HepG2 (cell line): ENCODE results near the gene TIMP3. TPM values are rescaled to one million over a fixed set of nuclear protein-coding genes. Genes with fewer than 3 reads are reported as not detected.

Source experiments
- ATAC-seq: fragments of 200-7000 bp; cut with Tn5 transposase; 3 replicates; pipeline ENCODE4 v1.9.1; 2020; ENCODE audit warnings: mild to moderate bottlenecking, moderate library complexity
- BruUV-seq: library from RNA; stranded (reverse); fragments of 400-500 nt; replicated peaks from 2 replicates; lab custom pipeline; 2021; lab: Mats Ljungman, UMichigan
- CTCF ChIA-PET: fragments of 300-600 bp; formaldehyde crosslinking; extraction: SDS; loops from one replicate; lab custom pipeline; 2021; ENCODE audit warnings: low total read pairs, inconsistent platforms, low intra/inter-chr PET ratio; lab: Yijun Ruan, JAX
- POLR2A ChIA-PET: fragments of 350-600 bp; sonication (Branson Sonifier 250); formaldehyde crosslinking; loops from one replicate; lab custom pipeline; 2020; ENCODE audit warnings: antibody characterized with exemption, inconsistent platforms; lab: Yijun Ruan, JAX
- DNase-seq: peaks from one replicate; pipeline ENCODE4 v3.0.0-alpha.2; 2015; ENCODE audit warnings: low spot score
- FAIRE-seq: peaks from 3 replicates; lab custom pipeline; 2011; peaks lifted over from hg19 to GRCh38; lab: Jason Lieb, UNC
- H2AFZ ChIP-seq: one replicate; pipeline ENCODE4 v1.6.1; 2011; ENCODE audit warnings: low read length, inconsistent platforms
- H3K27ac ChIP-seq: fragments of 300-600 bp; 3 replicates; pipeline ENCODE4 v1.8.0; 2011; ENCODE audit warnings: mixed run types, mild to moderate bottlenecking, mixed read lengths, low read length, inconsistent platforms; ENCODE audit not compliant: insufficient read depth; ENCODE audit errors: extremely low read length
- H3K27me3 ChIP-seq, 2 experiments: fragments of 200-600 bp in 1 of 2; 2 replicates in 1 of 2; 3 replicates in 1 of 2; pipeline versions ENCODE4 v1.6.0 to v1.8.0; 2011; ENCODE audit warnings: low read length in 2 of 2, mild to moderate bottlenecking in 2 of 2, moderate library complexity in 2 of 2, inconsistent platforms in 1 of 2; ENCODE audit not compliant: insufficient read depth in 2 of 2, control insufficient read depth in 1 of 2
- H3K36me3 ChIP-seq, 2 experiments: fragments of 200-600 bp in 1 of 2; replicated peaks in 1 of 2; 2 replicates in 1 of 2; 3 replicates in 1 of 2; pipeline versions ENCODE4 v1.5.1 to v1.8.0; 2011; ENCODE audit warnings: low read length in 2 of 2, inconsistent platforms in 1 of 2; ENCODE audit not compliant: insufficient read depth in 2 of 2, control insufficient read depth in 1 of 2
- H3K4me1 ChIP-seq: 2 replicates; pipeline ENCODE4 v1.5.1; 2012; ENCODE audit warnings: low read length, inconsistent platforms; ENCODE audit not compliant: insufficient read depth
- H3K4me2 ChIP-seq: 2 replicates; pipeline ENCODE4 v1.6.0; 2011; ENCODE audit warnings: low read depth, low read length, inconsistent platforms
- H3K4me3 ChIP-seq, 3 experiments: fragments of 200-600 bp in 1 of 3; sonication (generic), shearing (Covaris generic) in 1 of 3; replicated peaks in 1 of 3; 2 replicates each; pipeline ENCODE4 v1.5.1; 2011 to 2016; ENCODE audit warnings: low read length in 3 of 3, inconsistent platforms in 2 of 3, low read depth in 2 of 3, mild to moderate bottlenecking in 2 of 3, control low read depth in 1 of 3, mixed read lengths in 1 of 3; ENCODE audit not compliant: insufficient read depth in 1 of 3
- H3K79me2 ChIP-seq: one replicate; pipeline ENCODE4 v1.6.1; 2011; ENCODE audit warnings: low read length, inconsistent platforms; ENCODE audit not compliant: insufficient read depth
- H3K9ac ChIP-seq: 2 replicates; pipeline ENCODE4 v1.6.0; 2011; ENCODE audit warnings: mild to moderate bottlenecking, low read depth, low read length, inconsistent platforms; ENCODE audit not compliant: insufficient read depth
- H3K9me3 ChIP-seq: 2 replicates; pipeline ENCODE4 v1.5.1; 2012; ENCODE audit warnings: mild to moderate bottlenecking, low read length
- H4K20me1 ChIP-seq: 2 replicates; pipeline ENCODE4 v1.6.0; 2011; ENCODE audit warnings: inconsistent platforms, mild to moderate bottlenecking, low read length, moderate library complexity; ENCODE audit not compliant: insufficient read depth
- AGO1 ChIP-seq: fragments of 200-400 bp; formaldehyde crosslinking; IDR thresholded peaks from 2 replicates; pipeline ENCODE4 v1.6.1; 2017; ENCODE audit warnings: mild to moderate bottlenecking, low read depth, low read length, moderate library complexity; ENCODE audit not compliant: poor library complexity, severe bottlenecking
- AGO2 ChIP-seq: fragments of 200-400 bp; formaldehyde crosslinking; optimal IDR thresholded peaks from 2 replicates; pipeline ENCODE3; 2017; ENCODE audit warnings: mild to moderate bottlenecking, low read depth, low read length, moderate library complexity
- JUN ChIP-seq: sonication (generic); formaldehyde crosslinking; IDR thresholded peaks from 2 replicates; pipeline ENCODE4 v1.4.0; 2020; ENCODE audit warnings: mild to moderate bottlenecking, missing genetic modification reagents
- NR3C1 ChIP-seq: sonication (generic); formaldehyde crosslinking; IDR thresholded peaks from 2 replicates; pipeline ENCODE4 v1.4.0; 2020; ENCODE audit warnings: missing genetic modification reagents
- POLR2A ChIP-seq, 2 experiments: IDR thresholded peaks; 2 replicates each; pipeline ENCODE4 v1.6.1; 2011; ENCODE audit warnings: low read depth in 2 of 2, low read length in 2 of 2, mild to moderate bottlenecking in 1 of 2, moderate library complexity in 1 of 2; ENCODE audit not compliant: insufficient read depth in 1 of 2
- POLR2AphosphoS5 ChIP-seq: IDR thresholded peaks from 2 replicates; pipeline ENCODE4 v1.6.1; 2012; ENCODE audit warnings: low read depth, low read length
- ZNF792 ChIP-seq: IDR thresholded peaks from 2 replicates; pipeline ENCODE4 v1.6.1; 2016
- ZNF83 ChIP-seq: sonication (generic); formaldehyde crosslinking; IDR thresholded peaks from 2 replicates; pipeline ENCODE4 v1.4.0; 2020; ENCODE audit warnings: missing genetic modification reagents, mild to moderate bottlenecking, borderline replicate concordance
- ZSCAN12 ChIP-seq: sonication (generic); formaldehyde crosslinking; IDR thresholded peaks from 2 replicates; pipeline ENCODE4 v1.9.0; 2021; ENCODE audit warnings: mild to moderate bottlenecking, missing genetic modification reagents
- WGBS: methylation state at CpG from one replicate; pipeline ENCODE4 v1.1.6; 2017; ENCODE audit warnings: low lambda C conversion rate; 5-methylcytosine and 5-hydroxymethylcytosine counted together
- in situ Hi-C: cut with HindIII; loops from 2 replicates; pipeline ENCODE4 v1.10.0; 2017; ENCODE audit warnings: low pct_unique_long_range_greater_than_20kb; ENCODE audit not compliant: extremely low pct_ligation_motif_present
- intact Hi-C: fragments of 100-400 bp; cut with micrococcal nuclease; formaldehyde crosslinking; loops from one replicate; pipeline ENCODE4 v1.10.0; 2022; ENCODE audit not compliant: unreplicated experiment
- polyA plus RNA-seq, 8 experiments: library from polyadenylated mRNA; depleted of rRNA in 3 of 8; stranded (reverse) in 7 of 8; unstranded in 1 of 8; fragments of >200 nt; fragmentation: Illumina TruSeq in 4 of 8; extraction: Trizol in 4 of 8; gene quantifications; 2 replicates each; pipeline versions ENCODE4 v1.2.1 to v1.2.3, GENCODE V29; 2011 to 2016; ENCODE audit warnings: low read depth in 4 of 8, missing spikeins in 1 of 8, mixed read lengths in 1 of 8; ENCODE audit not compliant: insufficient read depth in 1 of 8
- total RNA-seq, 5 experiments: library from RNA; depleted of rRNA; stranded (reverse); fragments of >200 nt; fragmentation: Illumina TruSeq; extraction: Trizol; gene quantifications; 2 replicates each; pipeline ENCODE4 v1.2.3, GENCODE V29; 2016; ENCODE audit warnings: low read depth in 1 of 5
- TF ChIP-seq, protein P1 (sequence below): sonication (generic); formaldehyde crosslinking; IDR thresholded peaks from 2 replicates; pipeline ENCODE4 v1.8.0; 2022; ENCODE audit warnings: missing genetic modification reagents, low read depth, mild to moderate bottlenecking, borderline replicate concordance
- TF ChIP-seq, protein P2 (sequence below): sonication (generic); formaldehyde crosslinking; IDR thresholded peaks from 2 replicates; pipeline ENCODE4 v1.4.0; 2020; ENCODE audit warnings: missing genetic modification reagents
- TF ChIP-seq, protein P3 (sequence below): sonication (generic); formaldehyde crosslinking; IDR thresholded peaks from 2 replicates; pipeline ENCODE4 v1.4.0; 2020; ENCODE audit warnings: missing genetic modification reagents
- TF ChIP-seq, protein P4 (sequence below): IDR thresholded peaks from 2 replicates; pipeline ENCODE4 v1.6.1; 2016; ENCODE audit warnings: mild to moderate bottlenecking, missing biosample characterization, missing genetic modification reagents
- TF ChIP-seq, protein P5 (sequence below): sonication (generic); formaldehyde crosslinking; IDR thresholded peaks from 2 replicates; pipeline ENCODE4 v1.8.1; 2023; ENCODE audit warnings: missing genetic modification reagents, inconsistent platforms, borderline replicate concordance

Gene TIMP3
- total and polyA plus RNA-seq, 2 of the 13 experiments (the other 11 are each of a cell fraction or from before 2014, with no cell fraction given): 57.3 to 86.6 TPM

DNA sequence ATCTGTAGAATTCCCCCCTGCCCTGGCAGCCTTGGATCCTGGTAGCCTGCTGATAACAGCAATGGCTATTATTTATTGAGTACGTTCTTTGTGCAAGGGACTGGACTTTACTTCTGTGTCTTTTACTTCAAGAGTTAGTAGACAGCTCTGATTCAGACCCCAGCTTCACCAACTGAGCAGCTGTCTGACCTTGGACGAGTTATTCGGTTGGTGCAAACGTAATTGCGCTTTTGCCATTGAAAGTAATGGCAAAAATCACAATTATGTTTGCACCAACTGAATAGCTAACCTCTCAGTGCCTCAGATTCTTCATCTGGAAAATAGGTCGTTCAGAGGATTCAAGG lies 108.9 kb downstream of the TIMP3 start:
- DNase-seq (no peak), FAIRE-seq (no peak), ATAC-seq (no peak)
- H3K9ac ChIP-seq: no peak overlapping the region
- H3K4me1 ChIP-seq: no peaks in the 10 kb centered on the region
- no peak overlapping the region for H2AFZ ChIP-seq
- POLR2A ChIA-PET: no interaction called here
- intact Hi-C loops (no loop called here), in situ Hi-C loops (no loop called here)
- no peak overlapping the region for H3K27ac ChIP-seq
- no TSS peak for BruUV-seq
- TF ChIP-seq, protein P1, sequence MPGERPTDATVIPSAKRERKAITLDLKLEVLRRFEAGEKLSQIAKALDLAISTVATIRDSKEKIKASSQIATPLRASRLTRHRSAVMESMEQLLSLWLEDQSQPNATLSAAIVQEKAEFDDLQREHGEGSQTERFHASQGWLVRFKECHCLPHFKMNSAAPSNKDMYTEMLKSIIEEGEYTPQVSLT (CRISPR knock-in tag): no peak
- no peak for TF ChIP-seq AGO1
- TF ChIP-seq, protein P2, sequence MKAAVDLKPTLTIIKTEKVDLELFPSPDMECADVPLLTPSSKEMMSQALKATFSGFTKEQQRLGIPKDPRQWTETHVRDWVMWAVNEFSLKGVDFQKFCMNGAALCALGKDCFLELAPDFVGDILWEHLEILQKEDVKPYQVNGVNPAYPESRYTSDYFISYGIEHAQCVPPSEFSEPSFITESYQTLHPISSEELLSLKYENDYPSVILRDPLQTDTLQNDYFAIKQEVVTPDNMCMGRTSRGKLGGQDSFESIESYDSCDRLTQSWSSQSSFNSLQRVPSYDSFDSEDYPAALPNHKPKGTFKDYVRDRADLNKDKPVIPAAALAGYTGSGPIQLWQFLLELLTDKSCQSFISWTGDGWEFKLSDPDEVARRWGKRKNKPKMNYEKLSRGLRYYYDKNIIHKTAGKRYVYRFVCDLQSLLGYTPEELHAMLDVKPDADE (CRISPR knock-in tag): no peak
- TF ChIP-seq AGO2: no peak
- TF ChIP-seq, protein P3, sequence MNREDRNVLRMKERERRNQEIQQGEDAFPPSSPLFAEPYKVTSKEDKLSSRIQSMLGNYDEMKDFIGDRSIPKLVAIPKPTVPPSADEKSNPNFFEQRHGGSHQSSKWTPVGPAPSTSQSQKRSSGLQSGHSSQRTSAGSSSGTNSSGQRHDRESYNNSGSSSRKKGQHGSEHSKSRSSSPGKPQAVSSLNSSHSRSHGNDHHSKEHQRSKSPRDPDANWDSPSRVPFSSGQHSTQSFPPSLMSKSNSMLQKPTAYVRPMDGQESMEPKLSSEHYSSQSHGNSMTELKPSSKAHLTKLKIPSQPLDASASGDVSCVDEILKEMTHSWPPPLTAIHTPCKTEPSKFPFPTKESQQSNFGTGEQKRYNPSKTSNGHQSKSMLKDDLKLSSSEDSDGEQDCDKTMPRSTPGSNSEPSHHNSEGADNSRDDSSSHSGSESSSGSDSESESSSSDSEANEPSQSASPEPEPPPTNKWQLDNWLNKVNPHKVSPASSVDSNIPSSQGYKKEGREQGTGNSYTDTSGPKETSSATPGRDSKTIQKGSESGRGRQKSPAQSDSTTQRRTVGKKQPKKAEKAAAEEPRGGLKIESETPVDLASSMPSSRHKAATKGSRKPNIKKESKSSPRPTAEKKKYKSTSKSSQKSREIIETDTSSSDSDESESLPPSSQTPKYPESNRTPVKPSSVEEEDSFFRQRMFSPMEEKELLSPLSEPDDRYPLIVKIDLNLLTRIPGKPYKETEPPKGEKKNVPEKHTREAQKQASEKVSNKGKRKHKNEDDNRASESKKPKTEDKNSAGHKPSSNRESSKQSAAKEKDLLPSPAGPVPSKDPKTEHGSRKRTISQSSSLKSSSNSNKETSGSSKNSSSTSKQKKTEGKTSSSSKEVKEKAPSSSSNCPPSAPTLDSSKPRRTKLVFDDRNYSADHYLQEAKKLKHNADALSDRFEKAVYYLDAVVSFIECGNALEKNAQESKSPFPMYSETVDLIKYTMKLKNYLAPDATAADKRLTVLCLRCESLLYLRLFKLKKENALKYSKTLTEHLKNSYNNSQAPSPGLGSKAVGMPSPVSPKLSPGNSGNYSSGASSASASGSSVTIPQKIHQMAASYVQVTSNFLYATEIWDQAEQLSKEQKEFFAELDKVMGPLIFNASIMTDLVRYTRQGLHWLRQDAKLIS (CRISPR knock-in tag): no peak
- no peak for TF ChIP-seq POLR2AphosphoS5
- TF ChIP-seq NR3C1: no peak
- TF ChIP-seq, protein P4, sequence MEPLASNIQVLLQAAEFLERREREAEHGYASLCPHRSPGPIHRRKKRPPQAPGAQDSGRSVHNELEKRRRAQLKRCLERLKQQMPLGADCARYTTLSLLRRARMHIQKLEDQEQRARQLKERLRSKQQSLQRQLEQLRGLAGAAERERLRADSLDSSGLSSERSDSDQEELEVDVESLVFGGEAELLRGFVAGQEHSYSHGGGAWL (CRISPR knock-in tag): no peak
- no peak for TF ChIP-seq ZSCAN12 (CRISPR knock-in tag)
- TF ChIP-seq ZNF792: no peak
- TF ChIP-seq, protein P5, sequence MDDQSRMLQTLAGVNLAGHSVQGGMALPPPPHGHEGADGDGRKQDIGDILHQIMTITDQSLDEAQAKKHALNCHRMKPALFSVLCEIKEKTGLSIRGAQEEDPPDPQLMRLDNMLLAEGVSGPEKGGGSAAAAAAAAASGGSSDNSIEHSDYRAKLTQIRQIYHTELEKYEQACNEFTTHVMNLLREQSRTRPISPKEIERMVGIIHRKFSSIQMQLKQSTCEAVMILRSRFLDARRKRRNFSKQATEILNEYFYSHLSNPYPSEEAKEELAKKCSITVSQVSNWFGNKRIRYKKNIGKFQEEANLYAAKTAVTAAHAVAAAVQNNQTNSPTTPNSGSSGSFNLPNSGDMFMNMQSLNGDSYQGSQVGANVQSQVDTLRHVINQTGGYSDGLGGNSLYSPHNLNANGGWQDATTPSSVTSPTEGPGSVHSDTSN (CRISPR knock-in tag): no peak
- no peak for TF ChIP-seq POLR2A (IDR thresholded peaks at IDR 0.05; ENCODE audit: insufficient read depth in 1 of 2, low read depth in 2 of 2, low read length in 2 of 2)
- no peak for TF ChIP-seq ZNF83 (CRISPR knock-in tag)
- no peak for TF ChIP-seq JUN
- no peaks in the 10 kb centered on the region for H4K20me1 ChIP-seq
- H3K27me3 ChIP-seq: no peaks in the 10 kb centered on the region
- H3K4me3 ChIP-seq: no peak overlapping the region
- no peaks in the 10 kb centered on the region for H3K36me3 ChIP-seq
- CTCF ChIA-PET: no interaction called here
- H3K4me2 ChIP-seq: no peak overlapping the region
- H3K79me2 ChIP-seq: no peaks in the 10 kb centered on the region
- peaks cover 1% of the 10 kb centered on the region; the same call in 1 of the 2 replicates for H3K9me3 ChIP-seq
- 89% methylated on average over 6 of the region's 6 CpGs for WGBS
